HepG2 (cell line): ENCODE measurements around the gene SS18L1. TPM values are rescaled to one million over a fixed set of nuclear protein-coding genes. Genes with fewer than 3 reads are reported as not detected.

Source experiments
- ATF5 ChIP-seq: sonication (generic); formaldehyde crosslinking; IDR thresholded peaks from 2 replicates; pipeline ENCODE4 v1.4.0; 2020; ENCODE audit warnings: mild to moderate bottlenecking, low read depth, missing genetic modification reagents
- BATF2 ChIP-seq: sonication (generic); formaldehyde crosslinking; IDR thresholded peaks from 2 replicates; pipeline ENCODE4 v1.8.0; 2022; ENCODE audit warnings: mild to moderate bottlenecking, missing genetic modification reagents, moderate library complexity
- CEBPG ChIP-seq: IDR thresholded peaks from 2 replicates; pipeline ENCODE4 v1.6.1; 2016
- DMAP1 ChIP-seq: IDR thresholded peaks from 2 replicates; pipeline ENCODE4 v1.6.1; 2016
- MAFK ChIP-seq, 2 experiments: IDR thresholded peaks in 1 of 2; conservative IDR thresholded peaks in 1 of 2; 2 replicates each; pipeline ENCODE4 v1.6.1; 2011; ENCODE audit warnings: improper control_type of control experiment in 2 of 2, low read length in 2 of 2
- NFAT5 ChIP-seq: sonication (generic); formaldehyde crosslinking; IDR thresholded peaks from 2 replicates; pipeline ENCODE4 v1.4.0; 2020; ENCODE audit warnings: missing genetic modification reagents
- NFIC ChIP-seq: IDR thresholded peaks from 2 replicates; pipeline ENCODE4 v1.6.1; 2012; ENCODE audit warnings: mild to moderate bottlenecking, low read length, inconsistent platforms
- SKIL ChIP-seq: sonication (generic); formaldehyde crosslinking; IDR thresholded peaks from 2 replicates; pipeline ENCODE4 v1.8.0; 2022; ENCODE audit warnings: missing genetic modification reagents, mild to moderate bottlenecking, moderate library complexity, borderline replicate concordance
- ZBTB14 ChIP-seq: sonication (generic); formaldehyde crosslinking; IDR thresholded peaks from 2 replicates; pipeline ENCODE4 v1.4.0; 2020; ENCODE audit warnings: missing genetic modification reagents
- ZNF121 ChIP-seq: sonication (generic); formaldehyde crosslinking; IDR thresholded peaks from 2 replicates; pipeline ENCODE4 v1.5.0; 2020; ENCODE audit warnings: mild to moderate bottlenecking, missing genetic modification reagents
- ZNF558 ChIP-seq: sonication (generic); formaldehyde crosslinking; IDR thresholded peaks from 2 replicates; pipeline ENCODE4 v1.9.0; 2022; ENCODE audit warnings: mild to moderate bottlenecking, missing genetic modification reagents, borderline replicate concordance
- ZNF7 ChIP-seq: IDR thresholded peaks from 2 replicates; pipeline ENCODE4 v1.6.1; 2016; ENCODE audit warnings: missing biosample characterization, missing genetic modification reagents
- ZNF770 ChIP-seq: sonication (generic); formaldehyde crosslinking; IDR thresholded peaks from 2 replicates; pipeline ENCODE4 v1.5.0; 2020; ENCODE audit warnings: mild to moderate bottlenecking, missing genetic modification reagents
- ZNF83 ChIP-seq: sonication (generic); formaldehyde crosslinking; IDR thresholded peaks from 2 replicates; pipeline ENCODE4 v1.4.0; 2020; ENCODE audit warnings: missing genetic modification reagents, mild to moderate bottlenecking, borderline replicate concordance
- ZSCAN9 ChIP-seq: IDR thresholded peaks from 2 replicates; pipeline ENCODE4 v1.6.1; 2016; ENCODE audit warnings: borderline replicate concordance
- polyA plus RNA-seq, 8 experiments: library from polyadenylated mRNA; depleted of rRNA in 3 of 8; stranded (reverse) in 7 of 8; unstranded in 1 of 8; fragments of >200 nt; fragmentation: Illumina TruSeq in 4 of 8; extraction: Trizol in 4 of 8; gene quantifications; 2 replicates each; pipeline versions ENCODE4 v1.2.1 to v1.2.3, GENCODE V29; 2011 to 2016; ENCODE audit warnings: low read depth in 4 of 8, missing spikeins in 1 of 8, mixed read lengths in 1 of 8; ENCODE audit not compliant: insufficient read depth in 1 of 8
- total RNA-seq, 5 experiments: library from RNA; depleted of rRNA; stranded (reverse); fragments of >200 nt; fragmentation: Illumina TruSeq; extraction: Trizol; gene quantifications; 2 replicates each; pipeline ENCODE4 v1.2.3, GENCODE V29; 2016; ENCODE audit warnings: low read depth in 1 of 5

SS18L1 gene
- total and polyA plus RNA-seq, 2 of the 13 experiments (the other 11 are each of a cell fraction or from before 2014, with no cell fraction given): 17.8 to 27.6 TPM

- TF ChIP-seq NFAT5 (CRISPR knock-in tag): 0 out of 2 replicates have a peak, but pooled peaks have one; percentile 43
- no peak for TF ChIP-seq ZBTB14 (CRISPR knock-in tag)
- TF ChIP-seq NFIC: no peak
- TF ChIP-seq ZNF83 (CRISPR knock-in tag): peak; percentile 24; the same call in 1 of the 2 replicates
- no peak for TF ChIP-seq DMAP1 (CRISPR knock-in tag)
- TF ChIP-seq SKIL (CRISPR knock-in tag): no peak
- no peak for TF ChIP-seq ZNF121
- TF ChIP-seq ZNF558 (CRISPR knock-in tag): no peak
- no peak for TF ChIP-seq ZSCAN9 (CRISPR knock-in tag)
- TF ChIP-seq MAFK (conservative IDR thresholded peaks at IDR 0.05 in 1 of 2, IDR thresholded peaks at IDR 0.05 in 1 of 2; ENCODE audit: low read length in 2 of 2): no peak
- peak; percentile 40; the same call in 1 of the 2 replicates for TF ChIP-seq ZNF770 (CRISPR knock-in tag)
- no peak for TF ChIP-seq ATF5 (CRISPR knock-in tag)
- TF ChIP-seq BATF2 (CRISPR knock-in tag): no peak
- no peak for TF ChIP-seq ZNF7 (CRISPR knock-in tag)
- 0 out of 2 replicates have a peak, but pooled peaks have one; percentile 19 for TF ChIP-seq CEBPG (CRISPR knock-in tag)
These were observed 65.5 kb downstream of the SS18L1 start (continued) for GRCh38 chr20:62208795-62209755.
